GM10248 (cell line): ENCODE results near the gene METTL16.

Experiments used
- CTCF ChIA-PET: fragments of 300-600 bp; sonication (Branson Sonifier 250); formaldehyde crosslinking; extraction: SDS; loops from one replicate; lab custom pipeline; 2021; ENCODE audit warnings: antibody characterized with exemption; lab: Yijun Ruan, JAX
- POLR2A ChIA-PET: fragments of 350-650 bp; sonication (Branson Sonifier 250); formaldehyde crosslinking; extraction: SDS; loops from one replicate; lab custom pipeline; 2020; ENCODE audit warnings: antibody characterized with exemption; lab: Yijun Ruan, JAX
- DNase-seq: peaks from one replicate; pipeline ENCODE4 v3.0.0; 2012; ENCODE audit errors: extremely low spot score
- TF ChIP-seq, protein P1 (sequence below): IDR thresholded peaks from 2 replicates; pipeline ENCODE4 v1.5.1; 2012; ENCODE audit warnings: mild to moderate bottlenecking, low read depth; ENCODE audit errors: extremely low read depth, missing control alignments, control extremely low read depth

Gene METTL16

GRCh38 chr17:2416010-2416734 is 95.5 kb downstream of the METTL16 start:
- POLR2A ChIA-PET: interaction anchor here (0.6 kb wide), 1 partner anchor 192 kb away, joined by 3 read pairs; no protein-coding TSS in a partner anchor
- CTCF ChIA-PET: interaction anchor here (0.6 to 14.7 kb wide), 35 partner anchors 9 to 1311 kb away, joined by 3 to 404 read pairs (median 4); partner anchors contain the start of genes METTL16 and MNT
- TF ChIP-seq, protein P1, sequence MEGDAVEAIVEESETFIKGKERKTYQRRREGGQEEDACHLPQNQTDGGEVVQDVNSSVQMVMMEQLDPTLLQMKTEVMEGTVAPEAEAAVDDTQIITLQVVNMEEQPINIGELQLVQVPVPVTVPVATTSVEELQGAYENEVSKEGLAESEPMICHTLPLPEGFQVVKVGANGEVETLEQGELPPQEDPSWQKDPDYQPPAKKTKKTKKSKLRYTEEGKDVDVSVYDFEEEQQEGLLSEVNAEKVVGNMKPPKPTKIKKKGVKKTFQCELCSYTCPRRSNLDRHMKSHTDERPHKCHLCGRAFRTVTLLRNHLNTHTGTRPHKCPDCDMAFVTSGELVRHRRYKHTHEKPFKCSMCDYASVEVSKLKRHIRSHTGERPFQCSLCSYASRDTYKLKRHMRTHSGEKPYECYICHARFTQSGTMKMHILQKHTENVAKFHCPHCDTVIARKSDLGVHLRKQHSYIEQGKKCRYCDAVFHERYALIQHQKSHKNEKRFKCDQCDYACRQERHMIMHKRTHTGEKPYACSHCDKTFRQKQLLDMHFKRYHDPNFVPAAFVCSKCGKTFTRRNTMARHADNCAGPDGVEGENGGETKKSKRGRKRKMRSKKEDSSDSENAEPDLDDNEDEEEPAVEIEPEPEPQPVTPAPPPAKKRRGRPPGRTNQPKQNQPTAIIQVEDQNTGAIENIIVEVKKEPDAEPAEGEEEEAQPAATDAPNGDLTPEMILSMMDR: peak; percentile 96
- peak; percentile 88 for DNase-seq

- ChIA-PET POLR2A (no interaction called here), CTCF (interaction anchor here (1.5 to 14.7 kb wide), 13 partner anchors 12 to 361 kb away, joined by 3 to 404 read pairs (median 7); partner anchors contain the start of gene MNT)
- DNase-seq: no peak
- TF ChIP-seq, protein P1: no peak
These were observed 96.6 kb downstream of the METTL16 start for GRCh38 chr17:2415081-2415480.

DNA sequence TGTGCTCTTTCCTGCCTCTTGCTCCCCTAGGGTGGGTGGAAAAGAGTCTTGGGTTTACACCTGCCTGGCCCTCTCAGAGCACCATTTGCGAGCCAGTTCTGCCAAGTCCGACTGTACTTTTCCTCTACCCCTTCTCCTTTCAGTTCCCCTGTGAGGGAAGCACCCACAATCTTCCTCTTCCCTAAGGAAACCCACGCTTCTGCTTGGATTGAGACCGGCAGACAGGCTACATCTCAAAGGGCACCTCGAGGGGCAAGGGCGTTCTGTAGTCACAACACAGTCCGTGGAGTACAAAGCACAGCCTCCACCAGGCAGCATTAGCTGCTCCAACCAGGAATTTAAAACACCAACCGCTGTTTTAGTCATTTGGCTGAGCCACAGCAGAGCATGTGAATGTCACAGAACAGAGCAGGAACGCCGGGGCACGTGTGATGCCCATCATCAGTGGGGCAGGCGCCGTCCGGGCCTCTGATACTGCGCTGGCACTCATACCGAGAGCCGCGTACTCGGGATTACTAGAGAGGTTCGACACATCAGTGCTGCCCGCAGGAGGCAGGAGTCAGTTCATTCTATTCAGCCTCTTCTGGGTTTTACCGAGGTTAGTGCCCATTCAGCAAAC is 97.1 kb downstream of the METTL16 start:
- TF ChIP-seq, protein P1: no peak
- CTCF ChIA-PET: interaction anchor here (1.8 to 14.7 kb wide), 4 partner anchors 12 to 62 kb away, joined by 10 to 404 read pairs (median 74); partner anchors contain the start of gene MNT
- POLR2A ChIA-PET: no interaction called here
- no peak for DNase-seq

DNA sequence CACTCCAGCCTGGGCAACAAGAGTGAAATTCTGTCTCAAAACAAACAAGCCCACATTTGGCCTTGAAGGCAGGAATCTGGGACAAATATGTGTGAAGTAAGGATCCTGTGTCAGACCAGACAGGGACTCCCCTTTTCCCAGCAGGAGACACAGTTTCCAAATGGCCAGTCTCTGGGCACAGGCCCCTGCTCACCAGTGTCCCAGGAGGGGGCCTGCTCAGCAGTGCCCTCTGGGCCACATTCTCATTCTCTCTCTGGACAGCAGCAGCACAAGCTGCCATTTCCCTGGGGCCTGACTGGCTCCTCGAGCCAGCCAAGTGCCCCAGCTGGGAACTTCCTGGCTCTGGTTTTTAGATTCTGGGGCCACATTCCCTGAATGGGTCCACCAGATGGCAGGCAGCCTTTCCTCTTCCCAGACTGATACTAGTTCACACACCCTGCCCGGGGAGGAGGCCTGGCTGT is 99.1 kb downstream of the METTL16 start:
- TF ChIP-seq, protein P1: no peak
- POLR2A ChIA-PET: interaction anchor here (1.9 kb wide), 1 partner anchor 20 kb away, joined by 4 read pairs; no protein-coding TSS in a partner anchor
- DNase-seq: no peak
- CTCF ChIA-PET: interaction anchor here (1.2 to 14.7 kb wide), 4 partner anchors 9 to 31 kb away, joined by 4 to 404 read pairs (median 7); no protein-coding TSS in a partner anchor

DNA sequence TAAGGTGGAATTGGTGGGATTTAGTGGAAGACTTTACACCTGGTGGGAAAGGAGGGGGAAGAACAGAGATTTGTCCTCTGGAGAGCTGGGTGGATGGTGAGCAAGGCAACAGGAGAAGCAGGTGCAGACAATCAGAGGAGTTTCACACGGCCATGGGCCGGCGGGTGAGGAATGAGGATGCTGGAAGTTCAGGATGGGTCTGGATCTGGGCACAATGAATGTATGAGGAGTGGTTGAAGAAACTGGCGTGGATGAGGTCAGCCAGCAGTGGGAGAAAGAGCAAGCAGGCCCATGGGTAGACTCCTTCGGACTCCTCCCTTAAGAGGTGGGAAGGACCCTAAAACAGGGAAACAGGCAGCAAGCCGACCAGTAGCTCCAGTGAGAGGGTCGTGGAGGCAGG is 100.7 kb downstream of the METTL16 start:
- CTCF ChIA-PET: interaction anchor here (1.5 to 14.7 kb wide), 5 partner anchors 8 to 353 kb away, joined by 3 to 404 read pairs (median 4); no protein-coding TSS in a partner anchor
- POLR2A ChIA-PET: interaction anchor here (1.9 kb wide), 1 partner anchor 19 kb away, joined by 4 read pairs; no protein-coding TSS in a partner anchor
- no peak for DNase-seq
- TF ChIP-seq, protein P1: no peak
